ENCODE measurements around the gene GIMAP6.
"Not testable (repeated sequence)": the region's sequence is repeated elsewhere in the genome, so short reads cannot be mapped to it uniquely, and the experiment has no call there.

GIMAP6 gene

GRCh38 chr7:150621376-150621775, 10.8 kb downstream of the GIMAP6 start:
- Histone ChIP-seq H3K9me3 (ENCODE audit: insufficient read depth, low read length) (no peaks in the 10 kb centered on the region), H3K27ac (ENCODE audit: low read depth, low read length) (no peak overlapping the region)
- no peak for TF ChIP-seq EZH2phosphoT487 (conservative IDR thresholded peaks at IDR 0.05; ENCODE audit: low read length)
- TF ChIP-seq CTCF (IDR thresholded peaks at IDR 0.05; ENCODE audit: insufficient read depth, low read length, poor library complexity, severe bottlenecking): no peak

GRCh38 chr7:150620617-150621371, 11.4 kb downstream of the GIMAP6 start:
- no peaks in the 10 kb centered on the region for H4K20me1 ChIP-seq (ENCODE audit: low read depth, low read length)
- H3K79me2 ChIP-seq (ENCODE audit: insufficient read depth, low read length): no peaks in the 10 kb centered on the region
- no peak overlapping the region for H3K4me3 ChIP-seq (ENCODE audit: insufficient read depth, low read length, poor library complexity, severe bottlenecking)
- no peak overlapping the region for H2AFZ ChIP-seq (ENCODE audit: low read depth, low read length, severe bottlenecking)
- H3K9ac ChIP-seq (ENCODE audit: low read length): no peak overlapping the region
- no peaks in the 10 kb centered on the region for H3F3A ChIP-seq (ENCODE audit: insufficient read depth)
- H3K9me3 ChIP-seq (ENCODE audit: insufficient read depth, low read length): no peaks in the 10 kb centered on the region
- no peaks in the 10 kb centered on the region for H3K27me3 ChIP-seq (ENCODE audit: low read length)
- H3K27ac ChIP-seq (ENCODE audit: low read depth, low read length): no peak overlapping the region
- TF ChIP-seq CTCF (IDR thresholded peaks at IDR 0.05; ENCODE audit: insufficient read depth, low read length, poor library complexity, severe bottlenecking): no peak
- no peaks in the 10 kb centered on the region for H3K36me3 ChIP-seq (ENCODE audit: low read length)
- H3K4me2 ChIP-seq (ENCODE audit: low read depth, low read length, poor library complexity, severe bottlenecking): no peak overlapping the region
- H3K9me2 ChIP-seq (replicated peaks; ENCODE audit: insufficient read depth, low read length): no peaks in the 10 kb centered on the region

More at GRCh38 chr7:150621376-150621775, 10.8 kb downstream of the GIMAP6 start:
- no peaks in the 10 kb centered on the region for H3F3A ChIP-seq (ENCODE audit: insufficient read depth)
- H3K9me2 ChIP-seq (replicated peaks; ENCODE audit: insufficient read depth, low read length): no peaks in the 10 kb centered on the region
- H3K79me2 ChIP-seq (ENCODE audit: insufficient read depth, low read length): no peaks in the 10 kb centered on the region
- no peak overlapping the region for H3K9ac ChIP-seq (ENCODE audit: low read length)
- no peak overlapping the region for H3K4me3 ChIP-seq (ENCODE audit: insufficient read depth, low read length, poor library complexity, severe bottlenecking)
- H3K36me3 ChIP-seq (ENCODE audit: low read length): no peaks in the 10 kb centered on the region
- no peaks in the 10 kb centered on the region for H3K27me3 ChIP-seq (ENCODE audit: low read length)
- no peaks in the 10 kb centered on the region for H4K20me1 ChIP-seq (ENCODE audit: low read depth, low read length)
- no peak overlapping the region for H3K4me2 ChIP-seq (ENCODE audit: low read depth, low read length, poor library complexity, severe bottlenecking)
- H2AFZ ChIP-seq (ENCODE audit: low read depth, low read length, severe bottlenecking): no peak overlapping the region

GRCh38 chr7:150620061-150620460, 12.1 kb downstream of the GIMAP6 start:
- Histone ChIP-seq H2AFZ (ENCODE audit: low read depth, low read length, severe bottlenecking) (no peak overlapping the region), H3K4me2 (ENCODE audit: low read depth, low read length, poor library complexity, severe bottlenecking) (no peak overlapping the region)

GRCh38 chr7:150615221-150615755, 16.9 kb downstream of the GIMAP6 start:
- H3K79me2 ChIP-seq (ENCODE audit: insufficient read depth, low read length); H2AFZ ChIP-seq (ENCODE audit: low read depth, low read length, severe bottlenecking); H3K27ac ChIP-seq (ENCODE audit: low read depth, low read length); H3K9me2 ChIP-seq (replicated peaks; ENCODE audit: insufficient read depth, low read length); H3K9ac ChIP-seq (ENCODE audit: low read length); H3K4me2 ChIP-seq (ENCODE audit: low read depth, low read length, poor library complexity, severe bottlenecking); H4K20me1 ChIP-seq (ENCODE audit: low read depth, low read length); H3K27me3 ChIP-seq (ENCODE audit: low read length); H3F3A ChIP-seq (ENCODE audit: insufficient read depth); H3K36me3 ChIP-seq (ENCODE audit: low read length); H3K9me3 ChIP-seq (ENCODE audit: insufficient read depth, low read length); H3K4me3 ChIP-seq (ENCODE audit: insufficient read depth, low read length, poor library complexity, severe bottlenecking): not testable (repeated sequence)

More at GRCh38 chr7:150620061-150620460, 12.1 kb downstream of the GIMAP6 start:
- Histone ChIP-seq H3K4me3 (ENCODE audit: insufficient read depth, low read length, poor library complexity, severe bottlenecking) (no peak overlapping the region), H3F3A (ENCODE audit: insufficient read depth) (no peaks in the 10 kb centered on the region), H3K27me3 (ENCODE audit: low read length) (no peaks in the 10 kb centered on the region), H3K27ac (ENCODE audit: low read depth, low read length) (no peak overlapping the region), H3K9ac (ENCODE audit: low read length) (no peak overlapping the region), H4K20me1 (ENCODE audit: low read depth, low read length) (no peaks in the 10 kb centered on the region), H3K36me3 (ENCODE audit: low read length) (no peaks in the 10 kb centered on the region), H3K9me2 (replicated peaks; ENCODE audit: insufficient read depth, low read length) (no peaks in the 10 kb centered on the region), H3K79me2 (ENCODE audit: insufficient read depth, low read length) (no peaks in the 10 kb centered on the region), H3K9me3 (ENCODE audit: insufficient read depth, low read length) (no peaks in the 10 kb centered on the region)
- TF ChIP-seq CTCF (IDR thresholded peaks at IDR 0.05; ENCODE audit: insufficient read depth, low read length, poor library complexity, severe bottlenecking): no peak
- TF ChIP-seq EZH2phosphoT487 (conservative IDR thresholded peaks at IDR 0.05; ENCODE audit: low read length): no peak

GRCh38 chr7:150614426-150614825, 17.8 kb downstream of the GIMAP6 start:
- not testable (repeated sequence) for H3F3A ChIP-seq (ENCODE audit: insufficient read depth); H3K9ac ChIP-seq (ENCODE audit: low read length); H4K20me1 ChIP-seq (ENCODE audit: low read depth, low read length); H3K36me3 ChIP-seq (ENCODE audit: low read length); H3K4me2 ChIP-seq (ENCODE audit: low read depth, low read length, poor library complexity, severe bottlenecking); H3K4me3 ChIP-seq (ENCODE audit: insufficient read depth, low read length, poor library complexity, severe bottlenecking); H3K27me3 ChIP-seq (ENCODE audit: low read length); H3K27ac ChIP-seq (ENCODE audit: low read depth, low read length); H3K79me2 ChIP-seq (ENCODE audit: insufficient read depth, low read length); H3K9me2 ChIP-seq (replicated peaks; ENCODE audit: insufficient read depth, low read length); H2AFZ ChIP-seq (ENCODE audit: low read depth, low read length, severe bottlenecking); H3K9me3 ChIP-seq (ENCODE audit: insufficient read depth, low read length)

Measured in SU-DHL-6 (cell line).